Rectal smooth muscle tissue (tissue), 1 donor: ENCODE measurements around the gene SRCIN1.

Experiments used
- H3K27ac ChIP-seq: one replicate; pipeline ENCODE4 v1.7.0; 2013; ENCODE audit warnings: low read depth, low read length, inconsistent platforms
- H3K27me3 ChIP-seq: one replicate; pipeline ENCODE4 v1.7.0; 2013; ENCODE audit warnings: low read length; ENCODE audit not compliant: control insufficient read depth, insufficient read depth
- H3K36me3 ChIP-seq: one replicate; pipeline ENCODE4 v1.7.0; 2013; ENCODE audit warnings: low read length; ENCODE audit not compliant: control insufficient read depth, insufficient read depth
- H3K4me1 ChIP-seq: one replicate; pipeline ENCODE4 v1.7.0; 2013; ENCODE audit warnings: low read length; ENCODE audit not compliant: control insufficient read depth, insufficient read depth
- H3K4me3 ChIP-seq: one replicate; pipeline ENCODE4 v1.7.0; 2013; ENCODE audit warnings: low read length
- H3K9ac ChIP-seq: one replicate; pipeline ENCODE4 v1.7.0; 2013; ENCODE audit warnings: low read length

Gene SRCIN1

GRCh38 chr17:38589462-38590114 is 16.2 kb downstream of the SRCIN1 start:
- H3K4me1 ChIP-seq = no peaks in the 10 kb centered on the region
- H3K9ac ChIP-seq = no peak overlapping the region
- H3K27me3 ChIP-seq = peaks cover under 1% of the 10 kb centered on the region
- no peak overlapping the region for H3K4me3 ChIP-seq
- H3K36me3 ChIP-seq = no peaks in the 10 kb centered on the region
- H3K27ac ChIP-seq = no peak overlapping the region

GRCh38 chr17:38588788-38589174 is 17.0 kb downstream of the SRCIN1 start:
- Histone ChIP-seq H3K4me1 (no peaks in the 10 kb centered on the region), H3K9ac (no peak overlapping the region), H3K36me3 (no peaks in the 10 kb centered on the region), H3K27ac (no peak overlapping the region), H3K4me3 (no peak overlapping the region), H3K27me3 (peaks cover 3% of the 10 kb centered on the region)

GRCh38 chr17:38587947-38588787 is 17.6 kb downstream of the SRCIN1 start:
- H3K4me1 ChIP-seq = no peaks in the 10 kb centered on the region
- no peaks in the 10 kb centered on the region for H3K36me3 ChIP-seq
- no peak overlapping the region for H3K4me3 ChIP-seq
- H3K27ac ChIP-seq = no peak overlapping the region
- H3K9ac ChIP-seq = no peak overlapping the region
- H3K27me3 ChIP-seq = peaks cover 4% of the 10 kb centered on the region

GRCh38 chr17:38587203-38587602 is 18.5 kb downstream of the SRCIN1 start:
- Histone ChIP-seq H3K27me3 (peaks cover 4% of the 10 kb centered on the region), H3K4me1 (no peaks in the 10 kb centered on the region), H3K9ac (no peak overlapping the region), H3K36me3 (no peaks in the 10 kb centered on the region), H3K4me3 (no peak overlapping the region), H3K27ac (no peak overlapping the region)

- Histone ChIP-seq H3K9ac (no peak overlapping the region), H3K27me3 (peaks cover 4% of the 10 kb centered on the region), H3K4me3 (no peak overlapping the region), H3K4me1 (no peaks in the 10 kb centered on the region), H3K36me3 (no peaks in the 10 kb centered on the region), H3K27ac (no peak overlapping the region)
These were observed 19.0 kb downstream of the SRCIN1 start for GRCh38 chr17:38586788-38587187.

- H3K27me3 ChIP-seq = peaks cover 4% of the 10 kb centered on the region
- H3K4me1 ChIP-seq = no peaks in the 10 kb centered on the region
- H3K9ac ChIP-seq = no peak overlapping the region
- H3K36me3 ChIP-seq = no peaks in the 10 kb centered on the region
- no peak overlapping the region for H3K27ac ChIP-seq
- H3K4me3 ChIP-seq = no peak overlapping the region
These were observed 19.7 kb downstream of the SRCIN1 start for GRCh38 chr17:38585918-38586529.

- peaks cover 6% of the 10 kb centered on the region for H3K27me3 ChIP-seq
- H3K4me1 ChIP-seq = no peaks in the 10 kb centered on the region
- no peak overlapping the region for H3K9ac ChIP-seq
- H3K4me3 ChIP-seq = no peak overlapping the region
- no peaks in the 10 kb centered on the region for H3K36me3 ChIP-seq
- H3K27ac ChIP-seq = no peak overlapping the region
These were observed 20.5 kb downstream of the SRCIN1 start for GRCh38 chr17:38585056-38585917.

- Histone ChIP-seq H3K9ac (no peak overlapping the region), H3K4me3 (peak overlapping the region; percentile 7), H3K36me3 (no peaks in the 10 kb centered on the region), H3K27me3 (peaks cover 13% of the 10 kb centered on the region), H3K4me1 (no peaks in the 10 kb centered on the region), H3K27ac (no peak overlapping the region)
These were observed 21.3 kb downstream of the SRCIN1 start for GRCh38 chr17:38584350-38584925.

GRCh38 chr17:38583828-38584349 is 21.9 kb downstream of the SRCIN1 start:
- Histone ChIP-seq H3K9ac (no peak overlapping the region), H3K27me3 (peaks cover 18% of the 10 kb centered on the region), H3K4me1 (no peaks in the 10 kb centered on the region), H3K36me3 (no peaks in the 10 kb centered on the region), H3K27ac (no peak overlapping the region), H3K4me3 (peak overlapping the region; percentile 7)

- Histone ChIP-seq H3K4me3 (no peak overlapping the region), H3K27ac (no peak overlapping the region), H3K36me3 (no peaks in the 10 kb centered on the region), H3K9ac (no peak overlapping the region), H3K27me3 (peaks cover 23% of the 10 kb centered on the region), H3K4me1 (no peaks in the 10 kb centered on the region)
These were observed 22.6 kb downstream of the SRCIN1 start for GRCh38 chr17:38583176-38583575.

GRCh38 chr17:38582069-38582468 is 23.7 kb downstream of the SRCIN1 start:
- H3K4me3 ChIP-seq = no peak overlapping the region
- no peak overlapping the region for H3K27ac ChIP-seq
- peaks cover 31% of the 10 kb centered on the region for H3K27me3 ChIP-seq
- no peaks in the 10 kb centered on the region for H3K36me3 ChIP-seq
- no peaks in the 10 kb centered on the region for H3K4me1 ChIP-seq
- no peak overlapping the region for H3K9ac ChIP-seq
